Measurements from ENCODE around the gene PLAA.

The PLAA gene

GRCh38 chr9:26935847-26936246 is 11.2 kb downstream of the PLAA start:
- no peak for DNase-seq (ENCODE audit: low read depth)
- TF ChIP-seq, protein P1, sequence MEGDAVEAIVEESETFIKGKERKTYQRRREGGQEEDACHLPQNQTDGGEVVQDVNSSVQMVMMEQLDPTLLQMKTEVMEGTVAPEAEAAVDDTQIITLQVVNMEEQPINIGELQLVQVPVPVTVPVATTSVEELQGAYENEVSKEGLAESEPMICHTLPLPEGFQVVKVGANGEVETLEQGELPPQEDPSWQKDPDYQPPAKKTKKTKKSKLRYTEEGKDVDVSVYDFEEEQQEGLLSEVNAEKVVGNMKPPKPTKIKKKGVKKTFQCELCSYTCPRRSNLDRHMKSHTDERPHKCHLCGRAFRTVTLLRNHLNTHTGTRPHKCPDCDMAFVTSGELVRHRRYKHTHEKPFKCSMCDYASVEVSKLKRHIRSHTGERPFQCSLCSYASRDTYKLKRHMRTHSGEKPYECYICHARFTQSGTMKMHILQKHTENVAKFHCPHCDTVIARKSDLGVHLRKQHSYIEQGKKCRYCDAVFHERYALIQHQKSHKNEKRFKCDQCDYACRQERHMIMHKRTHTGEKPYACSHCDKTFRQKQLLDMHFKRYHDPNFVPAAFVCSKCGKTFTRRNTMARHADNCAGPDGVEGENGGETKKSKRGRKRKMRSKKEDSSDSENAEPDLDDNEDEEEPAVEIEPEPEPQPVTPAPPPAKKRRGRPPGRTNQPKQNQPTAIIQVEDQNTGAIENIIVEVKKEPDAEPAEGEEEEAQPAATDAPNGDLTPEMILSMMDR (IDR thresholded peaks at IDR 0.05; ENCODE audit: insufficient read depth, low read depth, low read length, missing control alignments) = no peak
- H3K4me3 ChIP-seq (ENCODE audit: low read length) = no peak overlapping the region

DNA sequence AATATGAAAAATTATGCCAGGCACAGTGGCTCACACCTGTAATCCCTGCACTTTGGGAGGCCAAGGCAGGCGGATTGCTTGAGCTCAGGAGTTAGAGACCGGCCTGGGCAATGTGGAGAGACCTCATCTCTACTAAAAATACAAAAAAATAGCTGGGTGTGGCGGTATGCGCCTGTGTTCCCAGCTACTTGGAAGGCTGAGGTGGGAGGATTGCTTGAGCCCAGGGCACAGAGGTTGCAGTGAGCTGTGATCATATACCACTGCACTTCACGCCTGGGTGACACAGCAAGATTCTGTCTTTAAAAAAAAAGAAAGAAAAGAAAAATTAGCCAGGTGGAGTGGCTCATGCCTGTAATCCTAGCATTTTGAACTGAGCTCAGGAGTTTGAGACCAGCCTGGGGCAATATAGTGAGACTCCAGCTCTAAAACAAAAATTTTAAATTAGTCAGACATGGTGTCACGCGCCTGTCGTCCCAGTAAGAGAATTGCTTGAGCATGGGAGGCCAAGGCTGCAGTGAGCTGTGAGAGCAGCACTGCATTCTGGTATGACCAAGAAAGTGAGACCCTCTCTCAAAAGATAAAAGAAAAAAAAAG is 18.0 kb downstream of the PLAA start:
- no peak for DNase-seq (ENCODE audit: low read depth)
- TF ChIP-seq, protein P1 (IDR thresholded peaks at IDR 0.05; ENCODE audit: insufficient read depth, low read depth, low read length, missing control alignments) = no peak
- H3K4me3 ChIP-seq (ENCODE audit: low read length) = no peak overlapping the region

DNA sequence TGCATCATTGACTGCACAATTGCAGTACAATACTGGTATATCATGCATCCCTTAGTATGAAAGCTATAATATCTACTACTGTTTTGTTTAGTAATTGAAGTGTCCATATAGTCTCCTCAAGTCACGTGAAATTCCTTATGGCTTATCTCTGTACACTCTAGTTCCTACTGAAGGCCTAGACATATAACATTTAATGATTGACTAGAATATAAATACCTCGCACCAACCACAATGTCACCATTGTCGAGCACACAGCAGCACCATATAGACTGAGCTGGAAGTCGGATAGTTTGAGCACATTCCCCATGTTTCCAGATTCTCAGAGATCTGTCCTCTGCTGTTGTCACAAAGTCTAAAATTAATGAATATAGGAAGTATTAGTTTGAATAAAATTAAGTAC is 21.4 kb downstream of the PLAA start:
- no peak for DNase-seq (ENCODE audit: low read depth)
- TF ChIP-seq, protein P1 (IDR thresholded peaks at IDR 0.05; ENCODE audit: insufficient read depth, low read depth, low read length, missing control alignments) = no peak
- H3K4me3 ChIP-seq (ENCODE audit: low read length) = no peak overlapping the region

DNA sequence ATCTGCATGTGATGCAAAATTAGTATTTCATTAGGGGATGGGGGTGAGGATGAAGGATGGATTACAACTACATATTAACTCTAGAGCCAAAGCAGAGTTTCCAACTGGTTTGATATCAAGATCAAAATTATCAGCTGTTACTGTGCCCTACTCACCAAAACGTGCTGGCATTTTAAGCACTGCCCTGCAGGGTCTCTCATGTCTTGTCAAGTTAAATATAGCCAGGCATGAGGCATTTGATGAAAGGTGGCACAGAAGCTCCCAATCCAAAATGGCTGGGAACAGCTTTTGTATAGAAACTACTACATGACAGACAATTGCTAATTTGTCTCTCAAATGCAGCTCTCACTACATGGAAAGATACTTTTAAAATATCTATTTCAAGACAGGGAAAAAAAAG is 27.3 kb downstream of the PLAA start:
- no peak for DNase-seq (ENCODE audit: low read depth)
- TF ChIP-seq, protein P1 (IDR thresholded peaks at IDR 0.05; ENCODE audit: insufficient read depth, low read depth, low read length, missing control alignments) = no peak
- H3K4me3 ChIP-seq (ENCODE audit: low read length) = no peak overlapping the region

- DNase-seq (ENCODE audit: low read depth) = no peak
- TF ChIP-seq, protein P1 (IDR thresholded peaks at IDR 0.05; ENCODE audit: insufficient read depth, low read depth, low read length, missing control alignments) = no peak
- no peak overlapping the region for H3K4me3 ChIP-seq (ENCODE audit: low read length)
These were observed 33.8 kb downstream of the PLAA start for GRCh38 chr9:26913138-26913668.

GRCh38 chr9:26904671-26905070 is 42.4 kb downstream of the PLAA start:
- H3K4me3 ChIP-seq (ENCODE audit: low read length) = no peak overlapping the region
- TF ChIP-seq, protein P1 (IDR thresholded peaks at IDR 0.05; ENCODE audit: insufficient read depth, low read depth, low read length, missing control alignments) = no peak
- no peak for DNase-seq (ENCODE audit: low read depth)

GRCh38 chr9:26904070-26904469 is 43.0 kb downstream of the PLAA start:
- no peak for DNase-seq (ENCODE audit: low read depth)
- TF ChIP-seq, protein P1 (IDR thresholded peaks at IDR 0.05; ENCODE audit: insufficient read depth, low read depth, low read length, missing control alignments) = no peak
- no peak overlapping the region for H3K4me3 ChIP-seq (ENCODE audit: low read length)

Data from epithelial cell of esophagus (primary cell).